Middle frontal gyrus (tissue), 1 donor: ENCODE measurements around the gene CCDC154.
"Not testable (repeated sequence)": the region's sequence is repeated elsewhere in the genome, so short reads cannot be mapped to it uniquely, and the experiment has no call there.

ENCODE experiments used
- DNase-seq: peaks from one replicate; pipeline ENCODE4 v3.0.0-alpha.2; 2015; ENCODE audit warnings: low spot score; ENCODE audit errors: extremely low spot score

CCDC154 gene

DNA sequence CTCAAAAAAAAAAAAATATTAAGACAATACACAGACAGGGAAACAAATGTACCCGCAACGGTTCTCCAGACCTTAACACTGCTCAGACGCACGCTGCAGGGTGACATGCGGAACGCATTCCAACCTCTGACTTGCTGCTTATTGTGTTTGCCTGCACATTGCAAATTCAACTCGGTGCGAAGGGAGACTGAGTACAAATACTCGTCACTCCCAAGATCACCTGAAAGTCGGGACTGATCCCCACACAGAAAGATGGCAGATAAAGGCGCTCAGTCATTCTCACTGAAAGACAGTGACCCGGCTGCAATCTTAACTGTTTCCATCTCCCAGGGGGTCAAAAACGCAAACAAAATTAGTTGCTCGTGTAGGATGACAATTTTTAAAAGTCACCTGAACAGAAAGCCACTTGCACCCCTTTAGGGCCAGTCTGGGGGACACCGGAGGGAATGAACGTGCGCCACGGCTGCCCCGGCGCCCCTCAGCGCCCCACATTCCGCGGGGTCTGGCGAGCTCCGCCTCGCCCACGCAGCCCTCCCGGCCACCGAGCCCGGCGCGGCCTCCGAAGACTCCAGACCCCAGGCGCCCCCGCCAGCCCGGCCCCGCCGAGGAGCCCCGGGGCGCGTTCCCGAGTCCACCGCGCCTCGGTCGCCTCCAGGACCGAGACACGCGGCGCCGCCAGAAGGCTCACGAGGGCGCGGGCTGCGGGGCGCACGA is 29.9 kb upstream of the CCDC154 start:
- no peak for DNase-seq

DNA sequence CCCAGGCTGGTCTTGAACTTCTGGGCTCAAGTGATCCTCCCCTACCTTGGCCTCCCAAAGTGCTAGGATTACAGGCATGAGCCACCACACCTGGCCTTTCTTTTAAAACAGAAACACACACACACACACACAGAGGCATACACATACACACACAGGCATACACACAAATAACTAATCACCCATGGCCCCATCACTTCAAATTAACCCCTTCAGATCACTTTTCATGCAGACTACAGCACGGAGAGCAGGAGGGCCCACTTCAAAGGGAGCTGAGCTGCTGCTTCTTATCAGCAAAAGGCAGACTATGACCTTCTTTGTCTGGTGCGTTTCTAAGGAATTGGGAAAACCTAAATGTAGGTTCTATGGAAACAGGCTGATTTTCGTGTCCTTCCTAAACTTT is 28.6 kb upstream of the CCDC154 start:
- DNase-seq = no peak

DNA sequence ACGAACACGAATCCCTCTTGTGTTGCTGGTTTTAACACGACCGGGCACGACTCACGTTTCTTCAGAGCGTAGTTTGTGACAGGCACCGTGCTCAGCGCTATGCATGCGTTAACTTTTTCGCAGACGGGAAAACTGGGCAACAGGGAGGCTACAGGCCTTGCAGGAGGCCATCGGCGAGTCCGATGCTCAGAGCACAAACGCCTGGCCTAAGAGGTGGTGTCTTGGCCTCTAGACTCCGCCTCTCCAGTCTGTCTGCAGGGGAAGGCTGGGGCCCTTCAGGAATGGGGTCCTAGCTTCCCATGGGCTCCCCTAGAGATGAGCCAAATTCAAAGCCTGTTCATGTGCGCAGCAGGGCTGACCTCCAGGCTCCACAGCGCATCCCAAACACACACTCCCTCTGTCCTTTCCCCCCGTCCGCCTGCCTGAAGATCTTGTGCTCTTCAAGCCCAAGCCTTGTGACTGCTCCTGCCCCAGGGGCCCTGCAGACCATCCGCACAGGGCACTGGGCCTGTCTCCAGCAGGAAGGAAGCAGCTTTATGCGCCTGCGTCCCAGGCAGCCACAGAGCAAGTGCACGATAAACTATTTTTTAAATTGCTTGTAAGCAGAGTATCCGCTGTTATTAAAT is 27.3 kb upstream of the CCDC154 start:
- DNase-seq = no peak

DNA sequence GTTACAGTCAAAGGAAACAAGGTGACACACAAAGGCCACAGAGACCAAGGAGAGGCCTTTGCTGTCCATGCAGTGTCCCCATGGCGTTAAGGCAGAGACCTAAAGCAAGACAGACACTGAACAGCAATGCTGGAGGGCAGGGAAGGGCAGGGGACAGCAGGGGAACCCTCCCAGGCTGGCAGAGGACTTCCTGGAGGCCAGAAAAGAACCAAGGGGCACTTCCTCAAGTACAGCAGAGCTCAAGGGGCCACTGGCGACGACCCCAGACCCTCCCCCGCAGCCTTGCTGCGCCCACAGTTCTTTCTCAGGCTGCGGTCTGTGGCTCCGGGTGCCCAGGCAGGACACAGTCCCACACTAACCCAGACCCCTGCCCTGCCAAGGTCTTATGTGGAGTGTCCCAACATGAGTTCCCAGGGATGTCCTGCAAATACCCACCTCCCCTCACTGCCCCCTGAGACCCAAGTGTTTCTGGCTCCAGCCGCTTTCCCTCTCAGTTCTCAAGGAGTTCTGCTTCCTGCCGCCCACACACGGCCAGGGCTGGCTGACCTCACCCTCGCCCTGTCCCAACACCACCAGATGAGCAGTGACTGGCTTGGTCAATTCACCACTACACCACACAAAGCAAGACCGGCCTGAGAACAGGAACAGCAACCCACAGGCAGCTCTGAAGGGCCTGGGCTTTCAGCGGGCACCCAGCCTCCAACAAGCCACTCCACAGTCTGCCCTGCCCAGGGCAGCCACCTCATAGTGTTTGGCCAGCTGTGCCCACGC is 26.3 kb upstream of the CCDC154 start:
- no peak for DNase-seq

DNA sequence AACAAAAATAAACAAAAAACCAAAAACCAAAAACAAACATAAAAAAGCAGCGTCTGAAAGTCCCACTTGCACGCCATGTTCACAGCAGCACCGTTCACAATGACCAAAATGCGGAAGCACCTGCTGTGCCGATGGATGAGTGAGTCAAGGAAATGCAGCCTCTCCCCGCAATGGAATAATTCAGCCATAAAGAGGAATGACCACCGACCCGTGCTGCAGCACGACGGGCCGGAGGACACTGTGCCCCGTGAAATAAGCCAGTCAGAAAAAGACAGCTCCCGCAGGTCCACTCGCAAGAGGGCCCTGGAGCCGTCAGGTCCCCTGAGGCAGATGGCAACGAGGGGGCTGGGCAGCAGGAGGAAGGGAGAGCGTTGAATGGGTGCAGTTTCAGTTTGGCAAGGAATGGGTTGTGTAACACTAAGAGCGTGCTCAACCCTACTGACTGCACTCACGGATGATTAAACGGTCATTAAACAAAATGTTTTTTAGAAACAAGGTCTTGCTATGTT is 25.4 kb upstream of the CCDC154 start:
- DNase-seq = no peak

DNA sequence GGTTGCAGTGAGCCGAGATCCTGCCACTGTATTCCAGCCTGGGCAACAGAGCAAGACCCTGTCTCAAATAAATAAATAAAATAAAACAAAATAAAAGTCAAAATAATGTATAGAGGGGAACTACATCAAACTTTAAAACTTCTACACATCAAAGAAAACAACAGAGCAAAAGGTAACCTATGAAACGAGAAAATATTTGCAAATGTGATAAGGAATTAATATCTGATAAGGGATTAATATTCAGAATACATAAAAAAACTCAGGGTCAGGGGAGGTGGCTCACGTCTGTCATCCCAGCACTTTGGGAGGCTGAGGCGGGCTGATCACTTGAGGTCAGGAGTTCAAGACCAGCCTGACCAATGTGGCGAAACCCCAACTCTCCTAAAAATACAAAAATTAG is 24.8 kb upstream of the CCDC154 start:
- DNase-seq = not testable (repeated sequence)

DNA sequence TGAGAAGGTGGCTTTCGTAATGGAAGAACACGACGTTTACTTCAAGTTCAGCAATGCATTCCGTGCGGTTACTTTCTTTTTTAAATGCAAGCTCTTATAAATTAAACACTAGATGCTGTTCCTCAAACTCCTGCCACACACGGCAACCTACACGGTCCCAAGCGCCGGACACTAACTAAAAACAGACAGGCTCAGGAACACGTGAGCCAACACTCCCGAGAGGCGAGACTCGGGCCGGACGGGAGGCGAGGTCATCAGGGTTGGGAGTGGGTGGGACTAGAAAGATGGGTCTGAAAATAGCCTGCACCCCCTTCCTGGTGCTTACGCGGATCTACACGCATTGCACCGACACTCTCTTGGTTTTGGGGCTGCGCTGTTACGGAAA is 24.1 kb upstream of the CCDC154 start:
- no peak for DNase-seq

DNA sequence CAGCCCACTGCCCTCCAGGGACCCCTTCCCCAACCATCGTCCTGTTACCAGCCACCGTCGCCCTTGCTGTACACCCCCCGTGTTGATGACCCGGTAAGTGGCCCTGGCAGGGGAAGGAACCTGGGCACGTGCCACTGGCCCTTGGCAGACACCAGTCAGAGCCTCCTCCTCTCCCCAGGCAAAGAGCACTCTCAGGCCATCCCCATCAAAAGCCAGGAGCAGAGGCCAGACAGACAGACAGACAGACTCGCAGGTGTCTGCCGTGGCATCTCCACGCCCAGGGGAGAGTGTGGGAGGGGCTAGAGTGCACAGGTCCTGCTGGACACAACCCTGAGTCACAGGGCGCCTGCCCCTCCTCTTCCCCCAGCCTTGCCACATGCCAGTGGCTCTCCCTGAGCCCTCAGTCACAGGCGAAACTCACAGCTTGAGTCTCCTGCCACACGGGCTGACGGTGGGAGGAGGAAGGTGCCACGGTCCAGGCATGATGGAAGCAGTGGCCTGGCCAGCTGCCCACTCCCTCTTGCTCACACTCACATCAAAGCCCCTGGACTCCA is 22.7 kb upstream of the CCDC154 start:
- DNase-seq = no peak

DNA sequence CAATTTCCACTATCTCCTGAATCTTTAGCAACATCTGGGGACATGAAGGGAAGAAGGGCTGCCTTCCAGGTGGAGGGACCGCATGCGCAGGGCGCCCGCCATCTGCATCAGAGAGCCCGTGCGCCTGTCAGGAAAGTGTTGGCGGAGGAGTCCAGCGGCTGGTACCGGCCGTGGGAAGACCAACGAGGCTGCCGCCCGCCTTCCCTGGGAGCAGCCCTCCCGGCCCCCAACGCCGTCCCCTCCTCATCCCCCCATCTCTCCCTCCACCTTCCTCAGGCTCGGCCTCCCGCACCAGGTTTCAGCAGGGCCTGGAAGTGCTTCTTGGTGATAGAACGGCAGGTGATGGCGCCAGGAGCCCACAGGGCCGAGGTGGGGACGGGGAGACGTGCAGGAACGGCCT is 21.7 kb upstream of the CCDC154 start:
- no peak for DNase-seq

DNA sequence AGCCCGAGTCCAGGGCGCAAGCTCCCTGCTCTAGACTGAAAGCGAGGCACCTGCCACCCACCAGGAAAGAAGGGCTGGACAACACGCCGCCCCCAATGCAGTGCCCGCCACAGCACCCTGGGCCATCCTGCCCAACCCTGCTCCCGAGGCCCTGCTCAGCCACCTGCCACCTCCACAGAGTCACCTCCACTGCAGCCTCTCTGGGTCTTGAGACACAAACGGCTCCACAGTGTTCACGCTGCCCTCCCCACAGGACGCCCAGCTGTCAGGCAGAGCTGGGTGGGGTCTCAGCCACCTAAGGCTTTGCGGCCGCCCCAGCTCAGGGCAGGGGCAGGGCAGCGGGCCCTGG is 21.2 kb upstream of the CCDC154 start:
- DNase-seq = no peak

DNA sequence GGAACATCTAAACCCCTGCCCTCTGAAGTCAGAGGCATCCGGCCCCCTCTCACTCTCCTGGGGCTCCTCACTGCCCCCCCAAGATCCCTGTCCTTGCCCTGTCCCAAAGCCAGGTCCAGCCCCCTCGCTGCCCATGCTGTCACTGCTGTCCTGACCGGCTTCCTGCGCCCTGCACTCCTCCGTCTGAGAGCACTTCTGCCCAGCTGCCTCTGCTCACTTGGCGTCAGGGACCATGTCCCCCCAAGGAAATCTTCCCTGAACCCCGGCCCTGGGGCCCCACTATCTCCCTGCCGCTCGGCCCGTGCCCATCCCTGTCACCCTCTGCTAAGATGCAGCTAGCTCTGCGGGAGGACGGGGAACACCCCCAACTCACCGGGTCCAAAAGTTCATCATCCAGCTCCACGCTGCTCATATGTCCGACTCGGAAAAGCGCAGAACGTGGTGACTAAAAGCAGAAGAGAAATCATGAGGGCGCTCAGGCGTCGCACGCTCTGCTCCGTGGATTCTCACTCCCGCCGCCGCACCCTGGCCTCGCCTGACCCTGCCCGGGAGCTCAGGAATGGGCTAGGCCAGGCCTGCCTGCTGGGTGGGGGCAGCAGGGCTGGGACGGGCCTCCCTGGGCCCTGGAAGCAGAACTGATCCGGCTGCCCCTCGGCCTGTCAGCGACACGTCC is 20.7 kb upstream of the CCDC154 start:
- DNase-seq = no peak

DNA sequence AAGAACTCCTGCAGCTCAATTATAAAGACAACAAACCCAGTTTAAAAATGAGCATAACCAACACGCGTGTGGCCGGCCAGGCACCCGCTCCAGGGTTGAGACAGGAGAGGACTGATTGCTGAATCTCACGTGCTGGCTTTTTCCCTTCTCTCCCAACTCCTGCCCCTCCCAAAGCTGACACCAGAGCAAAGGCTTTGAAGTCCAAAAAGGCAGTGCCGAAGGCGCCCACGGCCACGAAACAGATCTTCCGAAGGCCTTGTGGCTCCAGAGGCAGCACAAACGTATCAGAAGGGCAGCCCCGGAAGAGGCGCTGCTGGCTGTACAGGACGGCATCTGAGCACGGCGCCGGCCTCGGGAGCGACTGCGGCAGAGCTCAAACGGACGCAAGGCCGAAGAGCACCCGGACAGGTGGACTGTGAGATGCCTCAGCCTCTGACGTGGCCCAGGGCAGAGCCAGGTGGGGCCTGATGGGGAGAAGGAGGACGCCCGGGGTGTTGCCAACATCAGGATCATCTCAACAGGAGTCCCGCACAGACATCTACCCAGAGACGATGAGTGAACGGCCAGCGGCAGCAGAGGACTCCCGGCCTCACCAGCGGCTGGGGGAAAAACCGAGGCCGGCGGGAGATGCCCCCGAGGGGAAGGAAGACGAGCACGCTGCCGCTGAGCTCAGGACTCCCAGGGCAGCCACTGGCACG is 20.0 kb upstream of the CCDC154 start:
- no peak for DNase-seq

DNA sequence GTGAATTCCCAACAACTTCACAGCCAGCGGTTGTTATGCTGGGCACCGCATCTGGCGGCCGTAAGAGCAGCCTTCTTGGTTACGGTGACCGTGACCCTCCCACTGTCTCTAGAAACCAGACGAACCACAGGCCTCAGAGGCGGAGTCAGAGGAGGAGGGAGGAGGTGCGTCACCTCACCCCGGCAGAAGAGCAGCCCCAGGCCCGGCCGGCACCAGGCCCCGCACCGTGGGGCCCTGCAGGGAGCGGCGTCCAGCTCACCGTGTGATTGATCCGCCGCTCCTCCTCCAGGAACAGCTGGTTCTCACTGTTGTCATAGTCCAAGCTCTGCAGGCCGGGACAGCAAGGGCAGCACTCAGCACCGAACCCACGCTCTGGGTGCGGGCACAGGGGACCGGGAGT is 16.8 kb upstream of the CCDC154 start:
- DNase-seq = no peak

DNA sequence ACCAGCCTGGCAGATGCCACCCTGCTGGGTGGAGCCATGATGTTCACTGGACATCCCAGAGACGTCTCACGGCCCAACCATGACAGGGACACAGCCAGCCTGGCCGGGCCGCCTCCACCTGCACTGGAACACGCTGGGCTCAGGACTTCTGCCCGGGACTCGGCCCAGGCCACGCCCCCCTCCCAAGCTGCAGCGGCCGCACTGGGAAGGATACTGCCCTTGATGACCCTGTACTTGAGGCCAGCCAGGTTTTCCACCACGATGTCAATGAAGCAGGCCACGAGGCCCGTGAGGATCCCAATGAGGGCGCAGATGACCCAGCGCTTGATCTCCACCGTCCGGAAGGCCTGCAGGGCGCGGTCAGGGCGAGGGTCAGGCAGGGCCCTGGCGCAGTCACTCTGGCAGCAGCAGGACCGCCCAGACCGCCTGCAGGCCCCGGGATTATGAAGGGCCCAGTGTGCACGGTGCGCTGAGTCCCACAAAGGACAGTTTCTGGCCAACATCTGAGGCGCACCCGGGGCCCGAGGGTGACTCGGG is 16.3 kb upstream of the CCDC154 start:
- no peak for DNase-seq

DNA sequence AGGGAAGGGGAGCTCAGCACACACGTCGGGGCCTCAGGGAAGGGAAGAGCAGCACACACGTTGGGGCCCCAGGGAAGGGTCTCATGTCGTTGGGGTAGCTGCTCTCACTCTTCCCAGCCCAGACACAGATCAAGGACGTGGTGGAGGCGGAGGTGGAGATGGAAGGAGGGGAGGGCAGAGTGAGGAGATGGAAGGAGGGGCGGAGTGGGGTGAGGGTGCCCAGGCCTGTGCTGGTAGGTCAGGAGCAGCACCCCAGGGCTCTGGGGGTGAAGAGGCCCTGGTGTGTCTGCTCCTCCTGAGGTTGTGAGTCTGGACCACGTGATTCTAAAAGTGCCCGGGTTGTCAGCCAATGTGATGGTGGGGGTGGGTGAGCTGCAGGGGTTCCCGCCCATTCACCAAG is 15.6 kb upstream of the CCDC154 start:
- DNase-seq = no peak

DNA sequence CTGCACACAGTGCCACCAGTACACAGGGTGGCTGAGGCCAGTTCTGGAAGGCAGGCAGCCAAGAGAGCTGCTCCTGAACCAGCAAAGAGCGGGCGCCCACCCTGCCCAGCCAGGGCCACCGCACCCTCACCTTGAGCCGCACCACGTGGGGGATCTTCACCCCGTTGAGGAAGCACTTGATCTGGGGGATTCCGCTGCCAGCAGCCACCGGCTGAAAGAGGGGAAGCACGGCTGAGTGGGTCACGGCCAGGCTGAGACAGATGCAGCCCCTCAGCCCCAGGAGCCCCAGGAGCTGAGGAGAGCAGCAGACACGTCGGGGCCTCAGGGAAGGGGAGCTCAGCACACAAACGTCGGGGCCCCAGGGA is 14.6 kb upstream of the CCDC154 start:
- no peak for DNase-seq

DNA sequence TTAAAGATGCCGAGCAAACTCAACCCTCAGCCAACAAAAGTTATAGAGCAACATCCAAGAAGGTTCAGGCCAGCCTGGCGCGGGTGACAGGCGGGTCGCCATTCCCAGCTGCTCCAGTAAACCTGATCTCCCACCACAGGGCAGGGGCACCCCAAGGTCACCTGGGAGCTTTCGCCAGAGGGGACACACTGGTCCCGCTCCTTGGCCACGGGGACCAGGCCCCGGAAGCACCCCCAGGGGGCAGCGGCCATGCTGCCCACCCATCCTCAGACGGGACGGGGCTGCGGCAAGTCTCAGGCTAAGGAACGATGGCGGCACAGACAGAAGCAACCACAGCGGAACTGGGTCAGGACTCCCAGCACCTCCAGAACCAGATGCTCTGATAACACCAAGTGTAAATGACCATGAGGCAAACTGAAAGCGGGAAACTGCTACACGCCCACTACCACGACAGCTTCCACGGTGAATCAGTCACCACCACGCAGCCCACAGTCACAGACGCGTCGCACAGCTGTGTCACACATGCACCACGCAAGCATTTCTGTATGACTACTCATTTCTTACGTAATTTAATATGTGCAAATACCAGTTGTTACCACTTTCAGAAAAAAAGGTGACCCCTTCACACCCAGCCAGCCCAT is 14.1 kb upstream of the CCDC154 start:
- no peak for DNase-seq

DNA sequence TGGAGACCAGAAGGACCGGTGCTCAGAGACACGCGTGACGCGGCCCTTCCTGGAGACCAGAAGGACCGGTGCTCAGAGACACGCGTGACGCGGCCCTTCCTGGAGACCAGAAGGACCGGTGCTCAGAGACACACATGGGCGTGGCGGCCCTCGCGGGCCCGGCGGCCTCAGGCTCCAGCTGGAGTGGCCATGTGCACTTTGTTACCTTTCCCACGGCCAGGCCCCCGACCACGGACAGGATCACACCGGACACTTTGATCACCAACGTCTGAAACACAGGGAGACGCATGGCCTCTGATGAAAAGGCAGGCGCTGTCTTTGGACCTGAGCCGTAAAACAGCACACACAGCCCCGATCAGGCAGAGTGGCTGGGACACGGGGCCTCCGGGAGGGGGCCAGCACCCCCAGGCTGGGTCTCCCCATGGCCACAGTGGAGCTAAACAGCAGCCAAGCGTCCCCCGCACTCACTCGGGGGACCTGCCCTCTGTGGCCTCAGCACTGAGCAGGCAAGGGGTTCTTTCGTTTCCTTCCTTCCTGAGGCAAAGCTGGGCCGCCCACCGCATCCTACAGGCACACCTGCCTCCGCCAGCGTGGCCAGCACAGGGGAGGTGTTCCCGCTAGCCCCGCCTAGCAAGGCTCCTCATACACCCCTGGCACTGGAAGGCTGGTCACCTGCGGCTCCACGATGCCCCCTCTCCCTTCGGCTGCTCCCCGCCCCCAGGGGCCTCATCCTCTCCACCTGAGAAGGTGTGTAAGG is 13.3 kb upstream of the CCDC154 start:
- no peak for DNase-seq

DNA sequence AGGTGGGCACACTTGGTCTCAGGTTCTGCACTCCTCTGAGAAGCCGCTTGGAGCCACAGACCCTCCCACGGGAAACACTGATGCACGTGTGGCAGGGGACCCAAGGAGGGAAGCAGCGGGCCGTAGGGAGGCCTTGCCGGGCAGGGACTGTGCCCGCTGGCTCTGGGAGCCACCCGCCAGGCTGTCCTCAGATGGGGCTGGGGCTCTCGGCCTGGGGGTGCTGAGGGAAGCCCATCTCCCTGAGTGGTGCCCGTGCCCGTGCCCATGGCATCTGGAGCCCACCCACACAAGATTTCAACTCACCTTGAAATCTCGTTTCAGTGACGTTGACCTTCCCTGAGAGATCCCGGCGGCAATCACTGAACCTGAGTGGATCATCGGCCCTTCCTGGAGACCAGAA is 12.6 kb upstream of the CCDC154 start:
- DNase-seq = no peak
